GM19023 (cell line): Measurements from ENCODE around the gene UBE2U.

Experiments
- ATAC-seq: cut with Tn5 transposase; IDR thresholded peaks from one replicate; pipeline ENCODE4 v1.9.1; 2021; ENCODE audit warnings: mild to moderate bottlenecking, moderate library complexity; ENCODE audit not compliant: unreplicated experiment

Gene UBE2U

DNA sequence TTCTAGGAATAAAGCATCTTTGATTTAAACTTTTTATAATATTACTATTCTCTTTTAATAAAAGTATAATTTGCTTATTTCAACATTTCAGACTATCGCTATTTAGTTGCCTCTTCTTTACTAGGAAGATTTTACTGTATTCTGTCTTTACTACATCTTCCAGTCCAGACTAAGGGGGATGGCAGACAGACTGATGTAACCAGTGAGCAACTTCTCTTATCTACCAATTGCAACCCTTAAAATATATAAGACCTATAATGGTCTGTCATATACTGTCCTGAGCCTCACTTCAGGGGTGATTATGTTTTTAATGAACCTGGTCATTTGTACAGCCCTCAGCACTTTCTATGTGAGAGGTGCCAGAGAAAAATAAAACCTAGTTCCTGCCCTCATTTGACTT lies 87.0 kb downstream of the UBE2U start:
- no peak for ATAC-seq

DNA sequence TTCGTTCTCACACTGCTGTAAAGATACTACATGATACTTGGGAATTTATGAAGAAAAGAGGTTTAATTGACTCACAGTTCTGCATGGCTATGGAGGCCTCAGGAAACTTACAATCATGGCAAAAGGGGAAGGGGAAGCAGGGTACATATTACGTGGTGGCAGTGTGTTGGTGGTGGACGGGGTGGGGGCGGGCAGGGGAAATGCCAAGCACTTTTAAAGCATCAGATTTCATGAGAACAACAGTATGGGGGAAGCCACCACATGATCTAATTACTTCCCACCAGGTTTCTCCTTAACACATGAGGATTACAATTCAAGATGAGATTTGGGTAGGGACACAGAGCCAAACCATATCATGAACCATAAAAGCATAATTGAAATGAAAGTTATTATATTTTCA lies 88.5 kb downstream of the UBE2U start:
- no peak for ATAC-seq

DNA sequence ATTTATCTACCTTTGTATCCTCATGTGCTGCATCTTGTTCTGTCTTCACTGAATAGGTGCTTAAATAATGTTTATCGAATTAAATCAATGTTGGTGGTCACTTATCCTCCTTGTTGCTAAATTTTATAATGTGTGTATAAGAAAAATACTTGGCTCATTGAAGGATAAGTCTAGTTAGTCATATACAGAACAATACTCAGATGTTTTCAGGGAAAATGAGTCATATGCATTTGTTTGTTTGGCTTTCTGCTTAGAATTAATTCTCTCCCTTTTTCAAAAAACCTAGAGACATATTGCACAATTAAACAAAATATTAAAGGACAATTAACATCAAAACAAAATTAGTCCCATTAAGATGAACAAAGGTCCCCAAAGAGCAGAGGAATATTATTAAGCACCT lies 89.0 kb downstream of the UBE2U start:
- no peak for ATAC-seq

DNA sequence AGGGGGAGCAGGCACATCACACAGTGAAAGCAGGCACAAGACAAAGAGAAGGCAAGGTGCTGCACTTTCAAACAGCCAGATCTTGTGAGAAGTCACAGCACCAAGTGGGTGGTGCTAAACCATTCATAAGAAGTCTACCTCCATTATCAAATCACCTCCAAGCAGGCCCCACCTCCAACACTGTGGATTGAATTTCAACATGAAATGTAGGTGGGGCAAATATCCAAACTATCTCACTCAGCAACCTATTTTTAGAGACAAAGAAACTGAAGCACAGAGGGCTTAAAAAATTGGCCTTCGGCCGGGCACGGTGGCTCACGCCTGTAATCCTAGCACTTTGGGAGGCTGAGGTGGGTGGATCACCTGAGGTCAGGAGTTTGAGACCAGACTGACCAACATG lies 90.4 kb downstream of the UBE2U start:
- no peak for ATAC-seq

DNA sequence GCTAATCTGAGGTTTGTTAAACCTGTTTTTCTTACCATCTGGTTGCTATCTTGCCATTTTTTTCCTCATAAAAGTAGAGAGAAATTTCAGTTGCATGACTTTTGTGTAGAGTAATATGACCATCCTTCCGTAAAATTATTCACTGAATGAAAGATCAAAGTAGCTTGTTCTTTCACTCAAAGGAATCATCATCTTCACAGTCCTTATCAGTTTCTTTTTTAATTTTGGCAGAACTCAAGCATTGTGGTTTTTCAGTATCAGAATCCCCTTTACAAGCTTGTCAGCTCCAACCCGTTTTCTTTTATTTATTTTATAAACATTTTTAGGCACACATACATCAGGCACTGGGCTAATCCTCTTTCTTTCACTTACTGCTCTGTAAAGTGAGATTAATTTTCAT lies 91.7 kb downstream of the UBE2U start:
- no peak for ATAC-seq

DNA sequence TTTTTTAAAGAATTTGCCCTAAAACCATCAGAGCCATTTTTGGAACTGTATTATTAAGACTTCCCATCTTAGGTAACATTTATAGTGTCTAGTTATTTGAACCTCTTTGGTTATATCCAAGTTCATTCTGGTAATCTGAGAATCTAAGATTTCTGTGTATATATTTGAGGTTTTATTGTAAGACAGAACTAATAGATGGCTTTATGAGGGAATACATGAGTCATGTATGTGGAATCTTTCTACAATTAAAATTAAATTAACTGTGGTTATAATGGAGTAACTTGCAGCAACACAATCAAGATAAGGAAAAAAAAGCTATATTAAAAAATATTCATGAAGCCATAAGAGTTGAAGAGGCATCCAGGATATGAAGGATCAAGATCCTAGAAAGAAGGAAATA lies 92.1 kb downstream of the UBE2U start:
- ATAC-seq = no peak

DNA sequence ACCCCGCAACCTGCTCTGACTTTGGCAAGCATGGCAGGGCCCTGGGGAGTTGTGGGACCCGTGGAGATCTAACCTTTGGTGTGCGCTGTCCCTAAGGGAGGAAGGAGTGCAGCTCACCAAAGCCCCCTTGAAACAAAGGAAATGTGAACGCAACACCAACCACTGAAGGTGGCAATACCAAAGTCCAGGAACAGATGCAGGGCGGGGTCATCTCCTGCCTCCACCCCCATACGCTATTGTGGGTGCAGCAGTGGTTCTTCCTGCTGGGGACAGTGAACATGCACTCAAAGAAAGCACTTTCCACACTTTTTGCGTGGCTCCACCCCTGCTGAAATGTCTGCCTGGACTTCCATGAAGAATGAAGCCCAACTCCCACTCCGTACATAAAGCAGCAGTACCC lies 93.0 kb downstream of the UBE2U start:
- no peak for ATAC-seq

DNA sequence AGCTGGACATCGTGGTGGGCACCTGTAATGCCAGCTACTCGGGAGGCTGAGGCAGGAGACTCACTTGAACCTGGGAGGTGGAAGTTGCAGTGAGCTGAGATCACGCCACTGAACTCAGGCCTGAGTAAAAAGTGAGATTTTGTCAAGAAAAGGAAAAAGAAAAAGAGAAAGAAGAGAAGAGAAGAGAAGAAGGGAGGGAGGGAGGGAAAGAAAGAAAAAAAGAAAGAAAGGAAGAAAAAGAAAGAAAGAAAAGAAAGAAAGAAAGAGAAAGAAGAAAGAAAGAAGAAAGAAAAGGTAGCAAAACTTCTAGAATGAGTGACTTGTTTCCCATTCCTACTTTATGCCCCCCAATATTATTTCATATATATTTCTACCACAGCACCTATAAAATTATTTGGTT lies 98.8 kb downstream of the UBE2U start:
- ATAC-seq = no peak

DNA sequence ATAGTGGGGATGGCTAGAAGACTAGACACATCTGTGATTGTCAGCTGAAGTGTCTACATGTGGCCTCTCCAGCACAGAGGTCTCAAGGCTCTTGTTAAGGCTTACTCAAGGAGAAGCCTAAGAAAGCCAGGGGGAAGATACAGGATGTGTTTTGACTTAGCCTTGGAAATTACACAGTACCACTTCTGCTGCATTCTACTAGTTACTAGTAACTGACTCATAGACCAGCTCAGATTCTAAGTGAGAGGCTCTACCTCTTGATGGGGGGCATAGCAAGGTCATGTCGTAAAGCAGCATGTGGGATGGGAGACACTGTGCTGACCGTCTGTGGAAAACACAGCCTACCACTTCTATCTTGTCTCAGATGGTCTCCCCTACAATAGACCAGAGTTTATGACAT lies 99.5 kb downstream of the UBE2U start:
- no peak for ATAC-seq

DNA sequence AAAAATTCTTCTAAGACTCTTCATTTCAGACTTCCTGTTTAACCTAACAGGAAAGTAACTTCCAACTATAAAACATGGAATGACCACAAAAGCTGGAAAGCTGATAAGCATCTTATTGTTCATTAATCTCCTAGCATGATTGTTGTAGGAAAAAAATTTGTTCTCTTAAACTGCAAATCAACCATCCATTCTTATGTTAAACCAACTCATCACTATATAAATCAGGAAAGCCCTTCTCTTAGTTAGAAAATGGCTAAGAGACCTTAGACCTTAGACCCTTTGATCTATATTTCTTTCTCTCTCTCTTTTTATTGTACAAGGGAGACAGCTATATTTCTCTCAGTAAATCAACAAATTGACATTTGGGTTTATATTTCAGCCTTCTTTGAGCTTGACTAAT lies 101.4 kb downstream of the UBE2U start:
- no peak for ATAC-seq

DNA sequence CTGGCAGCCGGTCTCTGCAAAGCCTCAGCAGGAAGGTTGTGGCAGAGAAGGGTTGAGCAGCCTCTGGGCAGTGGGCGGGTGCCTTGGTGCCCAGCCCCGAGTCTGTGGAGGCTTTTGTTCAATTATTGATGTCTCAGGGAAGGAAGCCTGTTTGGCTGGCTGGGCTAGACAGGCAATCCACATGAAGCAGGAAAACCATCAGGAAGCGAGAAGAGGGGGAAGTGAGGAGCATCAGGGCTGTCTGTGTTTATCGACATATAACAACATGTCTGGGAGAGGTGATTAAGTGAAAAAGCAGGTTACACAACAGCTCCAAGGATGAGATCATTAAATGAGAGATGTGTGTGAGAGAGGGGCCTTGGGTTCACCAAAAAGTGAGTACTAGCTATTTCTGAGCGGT lies 105.4 kb downstream of the UBE2U start:
- no peak for ATAC-seq

DNA sequence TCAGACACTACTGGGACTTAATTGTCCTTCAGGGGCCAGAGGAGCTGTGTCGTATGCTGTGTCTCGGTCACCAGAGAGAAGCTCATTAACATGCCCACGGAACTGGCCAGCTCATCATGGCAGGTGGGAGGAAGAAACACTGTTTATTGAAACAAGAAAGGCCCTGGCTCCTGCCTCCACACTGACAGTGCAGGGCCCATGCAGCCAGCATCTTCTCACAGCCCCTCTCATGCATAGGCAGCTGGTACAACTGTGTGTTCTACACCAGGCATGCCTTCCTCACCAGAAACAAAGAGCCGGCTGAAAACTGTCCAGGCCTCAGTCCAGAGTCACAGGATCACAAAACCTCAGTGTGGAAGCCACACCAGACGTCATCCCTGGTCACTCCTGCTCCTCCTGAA lies 106.0 kb downstream of the UBE2U start:
- no peak for ATAC-seq

DNA sequence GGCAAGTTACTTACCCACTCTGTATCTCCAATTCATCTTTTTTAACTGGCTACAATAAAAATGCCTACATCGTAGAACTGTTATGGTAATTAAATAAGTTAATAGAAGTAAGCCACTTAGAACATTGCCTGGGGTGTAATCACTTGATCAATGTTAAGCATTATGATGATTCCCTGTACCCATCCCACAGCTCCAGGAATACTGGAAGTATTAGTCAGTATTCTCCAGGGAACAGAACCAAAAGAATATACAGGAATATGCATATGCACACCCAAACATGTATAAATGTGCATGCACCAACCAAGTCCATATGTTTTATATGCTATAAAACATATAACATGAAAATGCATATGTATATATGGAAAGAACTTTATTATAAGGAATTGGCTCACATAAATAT lies 107.3 kb downstream of the UBE2U start:
- no peak for ATAC-seq

DNA sequence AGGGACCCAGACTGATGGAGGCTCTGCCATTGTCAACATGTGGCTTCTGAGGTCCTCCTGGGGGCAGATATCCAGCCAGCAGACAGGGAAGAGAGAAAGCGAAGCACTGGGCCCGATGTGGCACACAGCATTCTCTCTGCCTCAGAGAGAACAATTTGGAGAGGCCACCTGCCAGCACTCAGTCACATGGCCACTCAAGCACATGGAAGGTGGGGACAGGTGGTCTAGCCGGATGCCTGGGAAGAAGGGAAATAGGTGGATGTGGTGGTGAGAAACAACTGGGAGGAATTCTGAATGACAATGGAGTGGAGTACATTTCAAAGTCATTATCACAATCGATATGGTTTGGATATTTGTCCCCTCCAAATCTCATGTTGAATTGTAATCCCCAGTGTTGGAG lies 109.0 kb downstream of the UBE2U start:
- ATAC-seq = no peak

DNA sequence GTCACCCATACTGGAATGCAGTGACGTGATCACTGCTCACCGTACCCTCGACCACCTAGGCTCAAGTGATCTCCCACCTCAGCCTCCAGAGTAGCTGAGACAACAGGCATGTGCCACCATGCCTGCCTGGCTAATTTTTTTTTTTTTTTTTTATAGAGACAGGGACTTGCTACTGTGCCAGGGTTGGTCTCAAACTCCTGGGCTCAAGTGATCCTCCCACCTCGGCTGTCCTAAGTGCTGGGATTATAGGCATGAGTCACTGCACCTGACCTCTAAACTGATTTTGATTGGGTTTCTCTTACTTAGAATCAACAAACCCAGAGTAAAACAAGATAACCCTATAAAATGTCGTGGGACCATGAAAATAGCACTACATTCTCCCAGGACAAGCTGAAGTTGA lies 112.0 kb downstream of the UBE2U start:
- no peak for ATAC-seq
